Loucy (cell line): ENCODE data around the gene TTC21A.

Experiments used
- CTCF ChIP-seq: fragments of 200-600 bp; sonication (generic); conservative IDR thresholded peaks from 2 replicates; pipeline ENCODE4 v1.5.1; 2014; ENCODE audit warnings: mild to moderate bottlenecking, antibody characterized with exemption, low read length
- EZH2phosphoT487 ChIP-seq: fragments of 200-600 bp; IDR thresholded peaks from 2 replicates; pipeline ENCODE4 v1.6.1; 2018; ENCODE audit warnings: antibody characterized with exemption, mild to moderate bottlenecking, moderate library complexity, borderline replicate concordance

- TF ChIP-seq CTCF (no peak), EZH2phosphoT487 (no peak)
Measured at GRCh38 chr3:39099242-39099641, 8.2 kb upstream of the TTC21A start.
